G401 (cell line): ENCODE results near the gene KCNMA1. TPM values are rescaled to one million over a fixed set of nuclear protein-coding genes. Genes with fewer than 3 reads are reported as not detected.
A peak's percentile ranks its signal among the peaks of the same experiment; 100 is the strongest.

ENCODE experiments used
- DNase-seq: peaks from one replicate; pipeline ENCODE4 v3.0.0-alpha.2; 2015; ENCODE audit warnings: low spot score
- in situ Hi-C: cut with HindIII; loops from 2 replicates; pipeline ENCODE4 v1.10.0; 2016; ENCODE audit warnings: low sequenced_read_pairs, mixed read lengths
- total RNA-seq: library from RNA; depleted of rRNA; stranded (reverse); fragments of >200 nt; shearing (Covaris generic); gene quantifications from 2 replicates; pipeline ENCODE4 v1.2.3, GENCODE V29; 2014

The KCNMA1 gene
- total RNA-seq, 1 experiment from 2014 or later, result 0.81 TPM

DNA sequence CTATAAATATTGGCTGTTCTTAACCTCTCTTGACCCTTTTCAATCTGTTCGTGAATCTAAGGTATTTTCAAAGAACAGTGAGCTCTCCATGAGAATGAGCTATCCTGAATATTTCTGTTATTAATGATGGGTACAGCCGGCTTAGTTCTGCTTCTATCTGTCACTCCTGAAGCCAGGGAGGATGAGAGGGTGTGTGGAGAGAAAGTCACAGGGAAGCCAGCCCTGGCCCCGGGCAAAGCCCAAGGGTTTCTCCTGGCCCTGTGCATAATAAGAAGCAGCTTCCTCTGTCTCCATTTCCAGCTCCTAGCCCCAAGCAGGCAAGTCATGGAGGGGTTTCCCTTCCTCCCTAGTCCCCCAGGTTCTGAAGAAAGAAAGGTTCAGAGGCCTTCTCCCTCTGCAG, 151.1 kb downstream of the KCNMA1 start:
- DNase-seq, result no peak
- in situ Hi-C loops, result no loop called here

DNA sequence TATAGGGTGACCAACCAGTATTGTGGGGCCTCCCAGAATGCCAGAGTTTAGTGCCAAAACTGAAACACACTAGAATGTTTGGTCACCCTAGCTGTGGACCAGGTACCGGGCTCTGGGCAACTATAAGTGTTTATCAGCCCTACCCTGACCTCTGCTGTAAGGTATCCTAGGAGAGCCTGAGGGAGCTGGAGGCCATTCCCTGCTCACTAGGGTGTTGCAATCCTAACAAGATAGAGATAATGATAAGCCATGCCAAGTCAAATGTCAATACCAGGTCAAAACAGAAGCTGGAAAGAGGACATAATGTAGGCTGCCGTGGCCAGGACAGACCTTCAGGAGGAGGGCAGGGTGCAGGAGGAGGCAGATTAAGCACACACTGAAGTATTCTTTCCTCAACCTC, 151.8 kb downstream of the KCNMA1 start:
- DNase-seq, result no peak
- in situ Hi-C loops, result no loop called here

DNA sequence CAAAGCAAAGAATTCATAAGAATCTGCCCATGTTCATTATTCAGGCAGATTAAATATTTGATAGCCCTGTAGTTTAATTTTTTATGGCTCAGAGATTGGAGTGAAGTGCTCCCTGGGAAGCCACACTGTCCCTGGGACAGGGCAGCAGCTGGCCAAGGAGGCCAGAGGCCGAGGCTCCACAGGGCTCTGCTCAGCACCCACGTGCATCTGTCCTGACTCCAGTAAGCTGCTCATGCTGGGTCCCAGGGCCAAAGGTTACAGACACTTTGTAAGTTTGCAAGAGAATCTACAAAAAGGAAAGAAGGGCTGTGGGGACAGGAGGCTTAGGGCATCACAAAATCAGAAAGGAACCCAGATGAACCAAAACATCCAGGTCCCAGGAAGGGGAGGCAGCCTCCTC, 155.5 kb downstream of the KCNMA1 start:
- in situ Hi-C loops, result no loop called here
- DNase-seq, result no peak

DNA sequence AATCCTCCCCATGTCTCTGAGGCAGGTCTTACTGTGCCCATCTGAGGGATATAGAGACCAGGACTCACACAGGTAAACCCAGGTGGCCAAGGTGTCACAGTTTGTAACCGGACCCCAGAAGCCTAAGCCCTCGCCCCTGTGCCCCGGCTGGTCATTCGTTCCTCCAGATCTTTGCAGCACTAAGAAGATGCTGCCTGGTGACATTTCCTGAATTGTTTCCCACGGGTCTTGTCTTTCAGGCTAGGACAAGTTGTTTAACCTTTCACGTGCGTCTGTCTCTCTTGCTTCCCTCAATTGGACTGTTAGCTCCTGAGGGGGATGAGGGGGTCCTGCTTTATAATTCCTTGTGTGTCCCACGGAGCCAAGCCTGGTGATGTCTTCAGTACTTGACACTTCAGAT, 158.0 kb downstream of the KCNMA1 start:
- DNase-seq, result no peak
- in situ Hi-C loops, result no loop called here

DNA sequence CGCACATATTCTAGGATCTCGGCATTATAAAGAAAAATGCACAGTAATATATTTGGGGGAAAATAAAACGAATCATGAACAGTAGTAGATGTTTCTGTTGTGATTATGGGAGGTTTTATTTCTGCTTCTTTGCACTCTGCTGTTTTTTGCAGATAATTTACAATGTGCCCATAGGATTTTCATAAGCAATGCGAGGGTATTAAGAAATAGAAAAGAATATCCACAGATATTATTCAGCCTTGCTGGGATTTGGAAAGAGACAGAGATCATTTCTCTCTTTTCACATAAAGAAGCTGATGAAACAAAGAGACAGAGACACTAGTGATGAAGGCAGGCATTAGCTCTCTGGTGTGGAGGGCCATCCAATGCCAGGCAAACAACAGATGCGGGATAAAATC, 158.6 kb downstream of the KCNMA1 start:
- in situ Hi-C loops, result no loop called here
- no peak for DNase-seq

DNA sequence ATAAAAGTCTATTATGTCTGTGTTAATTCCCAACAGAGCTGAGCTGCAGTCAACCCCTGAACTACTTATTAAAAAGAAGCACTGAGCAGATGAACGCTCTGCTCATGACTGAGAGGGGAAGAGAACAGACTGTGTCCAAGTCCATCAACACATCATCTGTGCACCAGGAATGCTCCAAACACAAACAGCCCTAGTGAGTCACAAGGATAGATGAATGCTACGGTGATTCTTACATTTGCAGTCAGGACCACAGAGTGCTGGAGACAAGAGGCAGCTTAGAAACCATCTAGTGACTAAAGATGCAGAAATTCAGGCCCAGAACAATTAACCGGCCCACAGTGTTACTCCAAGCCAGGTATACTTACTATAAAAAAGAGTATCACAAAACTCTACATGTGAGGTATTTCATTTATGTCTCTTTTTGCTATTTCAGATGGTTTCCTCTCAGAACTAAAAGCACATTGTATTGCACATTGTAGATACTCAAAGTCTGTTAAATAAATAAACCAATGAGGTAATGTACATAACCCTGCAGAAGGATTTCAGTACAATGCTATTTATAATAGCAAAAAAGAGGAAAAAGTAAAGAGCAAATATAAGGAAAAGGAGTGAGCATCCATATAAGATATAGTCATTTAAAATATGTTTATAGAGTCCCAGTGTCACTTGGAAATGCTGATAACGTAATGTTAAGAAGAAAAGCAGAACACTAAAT, 159.2 kb downstream of the KCNMA1 start:
- in situ Hi-C loops, result no loop called here
- DNase-seq, result peak; percentile 31

DNA sequence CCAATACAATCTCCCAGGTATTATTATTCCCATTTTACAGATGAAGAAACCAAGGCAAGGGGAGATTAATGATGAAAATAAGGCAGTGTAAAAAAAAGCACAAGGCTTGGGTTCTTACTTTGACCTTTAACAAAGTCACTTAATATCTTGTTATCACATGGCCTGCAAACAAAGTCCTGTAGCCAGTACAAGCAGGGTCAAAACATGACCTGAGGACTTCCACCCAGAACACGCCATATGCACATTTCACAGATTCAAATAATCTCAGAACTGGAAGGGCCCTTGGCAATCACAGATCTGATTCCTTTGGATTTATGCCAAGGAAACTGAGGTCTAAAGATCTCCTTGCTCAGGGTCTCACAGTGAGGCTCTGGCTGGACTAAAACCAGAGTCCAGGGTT, 162.1 kb downstream of the KCNMA1 start:
- no peak for DNase-seq
- in situ Hi-C loops, result no loop called here

DNA sequence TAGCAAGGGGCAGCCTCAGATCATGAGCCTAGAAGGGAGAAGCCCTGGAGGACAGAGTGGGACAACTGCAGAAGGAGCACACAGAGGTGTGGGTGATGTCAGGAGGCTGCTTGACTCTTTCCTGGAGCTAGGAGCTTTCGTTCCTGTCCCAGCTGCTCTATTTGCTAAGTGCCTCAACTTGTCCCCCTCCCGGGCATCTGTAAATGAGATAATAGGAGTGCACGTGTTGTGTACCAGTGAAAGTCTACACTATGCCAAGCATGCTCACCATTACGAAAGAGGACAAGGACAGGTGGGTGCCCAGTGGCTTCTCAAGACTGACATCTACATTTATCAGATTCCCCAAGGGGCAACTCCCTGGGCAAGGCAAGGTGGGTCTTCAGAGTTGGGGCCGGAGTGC, 162.7 kb downstream of the KCNMA1 start:
- DNase-seq, result no peak
- in situ Hi-C loops, result no loop called here

DNA sequence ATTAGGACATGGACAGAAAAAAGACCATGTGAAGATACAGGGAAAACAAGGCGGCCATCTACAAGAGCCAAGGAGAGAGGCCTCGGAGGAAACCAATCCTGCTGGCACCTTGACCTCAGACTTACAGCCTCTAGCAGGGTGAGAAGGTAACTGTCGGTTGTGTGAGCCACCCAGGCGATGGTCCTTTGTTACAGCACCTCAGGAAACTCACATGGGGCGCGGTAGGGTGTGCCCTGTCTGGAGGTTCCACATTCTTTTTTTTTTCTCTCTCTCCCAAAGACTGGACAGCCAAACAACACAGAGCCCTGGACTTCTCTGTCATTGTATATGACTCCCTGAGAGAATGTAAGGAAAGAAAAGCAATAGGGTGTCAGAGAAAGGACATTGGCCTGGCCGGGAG, 163.2 kb downstream of the KCNMA1 start:
- in situ Hi-C loops, result no loop called here
- no peak for DNase-seq

DNA sequence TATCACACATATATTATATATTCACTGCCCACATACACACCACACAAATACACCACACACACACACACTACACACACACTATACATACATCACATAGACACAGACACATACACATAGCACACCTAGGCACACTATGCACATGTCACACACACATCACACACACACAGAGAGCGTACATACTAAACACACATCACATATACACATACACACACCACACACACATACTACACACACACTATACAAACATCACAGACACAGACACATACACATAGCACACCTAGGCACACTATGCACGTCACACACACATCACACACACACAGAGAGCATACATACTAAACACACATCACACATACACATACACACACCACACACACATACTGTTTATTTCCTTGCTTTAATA, 165.5 kb downstream of the KCNMA1 start:
- no peak for DNase-seq
- in situ Hi-C loops, result no loop called here

DNA sequence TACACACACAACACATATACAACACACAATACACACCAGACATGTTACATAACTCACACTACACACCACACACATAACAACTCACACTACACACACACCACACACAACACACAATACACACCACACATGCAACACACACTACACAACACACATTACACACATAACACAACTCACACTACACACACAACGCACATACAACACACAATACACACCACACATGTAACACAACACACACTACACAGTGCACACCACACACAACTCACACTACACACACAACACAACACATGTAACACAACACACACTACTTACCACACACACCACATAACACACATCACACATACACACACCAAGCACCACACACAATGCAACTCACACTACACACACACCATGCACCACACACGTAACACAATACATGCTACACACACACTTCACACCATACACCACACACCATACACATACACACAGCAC, 166.5 kb downstream of the KCNMA1 start:
- in situ Hi-C loops, result no loop called here
- DNase-seq, result no peak

DNA sequence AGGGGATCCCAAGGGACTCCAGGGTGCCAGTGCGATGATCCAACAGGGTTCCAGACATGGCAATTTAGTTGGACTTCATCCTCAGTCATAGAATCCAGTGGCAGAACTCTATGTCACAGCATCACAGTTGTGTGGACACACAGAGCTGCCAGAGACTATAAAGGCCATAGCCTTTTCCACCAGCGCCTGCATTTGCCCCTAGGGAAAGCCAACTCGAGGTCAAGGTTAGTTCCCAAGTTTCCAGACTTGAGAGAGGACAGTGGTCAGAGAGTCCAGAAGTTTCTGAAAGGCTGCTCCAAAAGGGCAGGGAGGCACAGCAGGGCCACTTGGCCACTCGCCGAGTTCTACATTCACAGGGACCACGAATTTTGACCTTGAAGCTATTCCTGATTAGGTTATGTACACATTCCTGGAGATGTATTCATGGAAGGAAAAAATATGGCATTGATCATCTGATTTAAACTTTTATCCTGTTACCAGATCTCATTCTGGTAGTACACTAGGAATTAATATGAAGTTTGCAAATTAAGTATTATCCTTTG, 170.1 kb downstream of the KCNMA1 start:
- no peak for DNase-seq
- in situ Hi-C loops, result no loop called here

DNA sequence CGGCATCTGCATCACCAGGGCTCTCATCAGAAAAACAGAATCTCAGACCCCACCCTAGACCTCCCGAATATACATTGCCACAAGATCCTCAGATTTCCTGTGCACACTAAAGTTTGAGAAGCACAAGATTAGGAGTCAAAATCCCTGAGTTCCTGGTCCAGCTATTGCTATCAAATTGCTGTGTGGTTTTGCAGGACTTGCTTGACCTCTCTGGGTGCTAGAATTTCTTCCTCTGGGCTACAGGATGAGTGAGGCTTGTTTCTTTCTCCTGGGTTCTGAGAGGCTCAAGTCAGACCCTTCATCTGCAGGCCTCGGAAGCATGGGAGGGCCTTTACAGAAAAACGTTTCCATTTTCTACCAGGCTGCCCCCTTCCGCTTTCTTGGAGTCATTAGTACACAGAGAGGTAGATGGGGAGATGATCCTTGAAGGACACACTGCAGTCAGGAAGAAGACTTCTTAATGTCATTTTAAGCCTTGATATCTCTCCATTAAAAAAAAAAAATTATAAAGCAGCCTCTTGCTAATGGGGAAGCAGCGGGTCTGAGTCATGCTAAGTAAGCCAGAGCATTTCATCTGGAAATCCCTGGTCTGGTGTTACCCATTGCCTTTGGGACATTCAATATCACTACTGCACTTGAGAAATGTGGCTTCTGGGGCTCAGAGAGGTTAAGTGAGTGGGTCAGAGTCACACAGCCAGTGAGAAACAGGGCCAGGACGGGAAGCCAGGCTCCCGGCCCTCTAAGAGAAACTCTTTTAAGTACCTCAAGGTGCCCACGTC, 173.5 kb downstream of the KCNMA1 start:
- in situ Hi-C loops, result no loop called here

DNA sequence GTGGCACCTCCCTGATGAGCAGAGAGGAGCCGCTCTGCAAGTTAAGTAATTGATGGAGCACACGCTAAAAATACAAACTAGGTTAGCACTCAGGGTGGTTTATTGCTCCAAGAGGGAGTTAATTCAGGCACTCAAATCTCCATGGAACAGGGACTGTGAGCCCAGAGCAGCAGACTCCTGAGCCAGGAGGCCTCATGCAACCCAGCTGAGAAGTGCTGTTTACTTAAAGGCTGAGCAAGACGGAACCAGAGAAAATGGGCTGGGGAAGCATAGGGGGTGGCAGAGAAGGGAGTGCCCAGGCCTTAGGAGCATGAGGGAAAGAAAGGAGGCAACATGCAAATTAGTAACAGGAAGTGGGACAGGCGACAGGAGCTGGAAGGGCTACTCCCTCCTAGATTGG, 174.1 kb downstream of the KCNMA1 start:
- peak; percentile 21 for DNase-seq
- in situ Hi-C loops, result no loop called here

More for the DNA sequence above, 173.5 kb downstream of the KCNMA1 start:
- no peak for DNase-seq

DNA sequence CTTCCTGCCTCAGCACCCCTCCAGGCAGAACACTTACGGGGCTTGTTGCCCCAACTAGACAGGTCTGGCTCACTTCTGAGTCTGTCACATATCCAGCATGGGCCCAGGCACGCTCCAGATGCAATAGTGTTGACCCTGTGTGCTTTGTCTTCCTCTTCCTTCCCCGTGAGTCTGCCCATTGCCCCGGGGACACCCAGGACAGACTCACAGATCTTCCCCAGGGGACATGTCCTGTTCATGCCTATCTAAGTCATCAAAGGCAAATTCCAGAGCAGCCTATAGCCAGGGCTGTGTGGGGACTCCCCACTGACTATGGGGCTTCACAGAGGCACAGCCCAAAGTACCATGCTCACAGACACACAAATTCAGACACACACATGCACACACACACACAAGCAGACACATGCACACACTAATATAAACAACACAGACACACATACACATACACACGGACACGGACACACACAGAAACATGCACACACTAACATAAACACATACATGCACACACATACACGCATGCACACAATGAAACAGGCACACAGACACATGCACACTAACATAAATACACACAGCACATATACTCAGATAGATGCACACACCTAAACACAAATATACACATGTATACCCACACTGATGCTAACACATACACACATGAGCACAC, 175.8 kb downstream of the KCNMA1 start:
- in situ Hi-C loops, result no loop called here

DNA sequence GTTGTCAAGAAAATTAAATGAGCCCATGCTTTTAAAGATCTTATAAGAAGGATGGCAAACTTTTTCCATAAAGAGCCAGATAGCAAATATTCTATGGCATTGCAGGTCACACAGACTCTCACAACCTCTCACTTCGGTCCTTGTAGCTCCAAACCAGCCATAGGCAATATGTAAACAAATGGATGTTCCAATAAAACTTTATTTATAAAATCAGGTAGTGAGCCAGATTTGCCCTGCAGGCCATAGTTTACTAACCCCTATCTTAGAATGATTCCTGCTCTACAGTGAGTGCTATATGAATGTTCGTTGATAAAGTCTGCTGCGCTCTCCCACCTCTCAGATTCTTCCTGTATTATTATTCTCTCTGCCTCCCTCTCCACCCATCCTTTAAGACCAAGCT, 177.7 kb downstream of the KCNMA1 start:
- DNase-seq, result no peak
- in situ Hi-C loops, result no loop called here

More for the DNA sequence above, 175.8 kb downstream of the KCNMA1 start:
- no peak for DNase-seq

DNA sequence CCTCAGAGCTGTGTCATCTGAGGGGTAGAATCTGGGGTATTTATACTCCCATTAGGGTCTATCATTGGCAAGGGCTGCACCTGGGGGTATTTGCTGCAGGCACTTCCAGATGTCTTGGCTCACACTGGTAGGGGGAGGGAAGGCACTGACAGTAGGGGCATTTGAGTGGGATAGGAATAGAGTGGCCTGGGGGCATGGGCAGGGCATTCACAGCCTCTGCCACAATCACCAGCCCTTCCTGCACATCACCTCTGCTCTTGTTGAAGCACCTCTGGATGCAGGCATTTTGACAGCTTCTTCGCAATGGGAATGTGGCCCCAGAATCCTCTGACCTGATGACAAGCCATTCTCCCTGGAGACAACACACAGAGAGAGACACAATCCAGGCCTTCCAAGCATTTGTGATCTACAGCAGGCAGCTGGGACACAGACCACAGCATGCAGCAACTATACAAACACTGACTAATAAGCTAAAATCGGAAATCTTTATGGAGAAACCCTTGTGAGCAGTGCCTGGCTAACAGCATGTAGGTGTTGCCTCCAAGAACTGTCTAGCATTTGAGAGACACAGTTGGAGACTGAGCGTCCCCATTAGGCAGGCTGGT, 178.5 kb downstream of the KCNMA1 start:
- in situ Hi-C loops, result no loop called here

DNA sequence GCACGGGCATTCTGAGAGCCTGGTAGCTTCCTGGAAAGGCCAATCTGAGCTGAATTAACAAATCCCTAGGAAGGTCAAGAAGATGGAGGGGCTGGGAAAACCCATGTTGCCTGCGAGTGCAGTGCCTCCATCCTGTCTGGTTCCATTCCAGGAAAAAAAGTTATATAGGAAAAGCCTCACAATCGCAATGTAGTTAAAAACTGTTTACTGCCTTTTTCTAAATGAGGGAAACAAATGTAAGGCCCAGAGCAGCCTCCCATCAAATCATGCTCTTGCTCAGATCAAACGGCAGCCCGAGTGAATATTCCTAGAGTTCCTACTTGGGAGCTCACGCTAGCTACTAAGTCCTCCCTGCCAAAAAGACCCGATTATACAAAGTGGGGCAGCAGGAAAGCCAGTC, 179.9 kb downstream of the KCNMA1 start:
- DNase-seq, result no peak
- in situ Hi-C loops, result no loop called here

More for the DNA sequence above, 178.5 kb downstream of the KCNMA1 start:
- DNase-seq, result no peak

DNA sequence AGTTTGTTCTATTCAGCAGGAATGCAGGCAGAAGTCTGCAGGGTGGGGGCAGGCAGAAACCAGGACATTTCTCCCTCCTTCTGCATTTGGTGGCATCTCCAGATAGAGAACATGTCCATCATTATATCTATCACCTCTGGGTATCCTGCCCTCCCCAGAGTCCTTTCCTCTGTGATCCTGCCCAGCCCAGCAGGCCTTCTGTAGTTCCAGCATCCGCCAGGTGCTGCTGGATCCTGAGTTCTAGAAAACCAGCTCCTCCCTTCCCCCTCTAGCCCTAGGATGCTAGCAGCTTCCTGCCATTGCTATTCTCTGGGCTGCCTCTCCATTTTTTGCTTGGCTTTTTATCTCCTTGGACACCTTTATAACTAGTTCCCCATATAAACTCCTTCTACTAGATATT, 180.3 kb downstream of the KCNMA1 start:
- in situ Hi-C loops, result no loop called here
- no peak for DNase-seq

DNA sequence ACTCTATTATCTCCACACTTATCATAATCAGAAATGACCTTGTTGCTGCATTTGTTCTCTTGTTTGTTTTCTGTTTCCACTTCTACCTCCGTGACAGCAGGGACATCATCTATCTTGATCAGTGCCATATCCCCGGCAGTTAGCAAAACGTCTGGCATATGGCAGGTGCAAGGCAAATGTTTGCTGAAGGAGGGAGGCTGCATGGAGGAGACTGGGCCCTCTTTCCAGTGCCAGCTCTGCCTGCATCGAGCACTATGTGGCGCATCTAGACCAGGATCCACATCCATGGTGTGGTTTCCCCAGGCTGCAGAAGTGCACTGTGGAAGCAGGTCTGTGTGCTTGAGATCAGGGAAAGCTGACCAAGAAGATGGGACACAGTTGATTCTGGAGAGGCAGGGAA, 181.2 kb downstream of the KCNMA1 start:
- in situ Hi-C loops, result no loop called here
- DNase-seq, result peak; percentile 32
